ENCODE measurements around the gene KCNK3. TPM values are rescaled to one million over a fixed set of nuclear protein-coding genes. Genes with fewer than 3 reads are reported as not detected.

The KCNK3 gene
- total and polyA plus RNA-seq, 2 donors from 2014 or later: 2.1 to 8.1 TPM

GRCh38 chr2:26738481-26738880, 46.0 kb downstream of the KCNK3 start:
- no peak for TF ChIP-seq CTCF (IDR thresholded peaks at IDR 0.05; ENCODE audit: borderline replicate concordance, extremely low read depth, insufficient read depth)
- no peak overlapping the region for H3K9ac ChIP-seq (ENCODE audit: low read length in 3 of 3)
- no peak overlapping the region for H3K4me3 ChIP-seq (ENCODE audit: low read length in 3 of 3)
- no peak for FAIRE-seq
- no peak overlapping the region for H3K27ac ChIP-seq (ENCODE audit: low read depth in 2 of 2, low read length in 2 of 2)
- peaks cover 0 to 3% (median 0%) of the 10 kb centered on the region in 3 donors for H3K4me1 ChIP-seq (ENCODE audit: control insufficient read depth in 2 of 3, insufficient read depth in 2 of 3, low read depth in 1 of 3, low read length in 3 of 3)
- DNase-seq: no peak
- intact Hi-C loops (cut with DNase I): no loop called here
- no peaks in the 10 kb centered on the region for H3K27me3 ChIP-seq (ENCODE audit: control insufficient read depth, insufficient read depth, low read length)
- H3K36me3 ChIP-seq (ENCODE audit: control insufficient read depth in 2 of 3, insufficient read depth in 3 of 3, low read length in 3 of 3): no peaks in the 10 kb centered on the region
- H3K9me3 ChIP-seq (ENCODE audit: control insufficient read depth in 2 of 3, insufficient read depth in 1 of 3, low read length in 3 of 3): no peaks in the 10 kb centered on the region

GRCh38 chr2:26739514-26739913, 47.0 kb downstream of the KCNK3 start:
- no peak for FAIRE-seq
- H3K36me3 ChIP-seq (ENCODE audit: control insufficient read depth in 2 of 3, insufficient read depth in 3 of 3, low read length in 3 of 3): no peaks in the 10 kb centered on the region
- peaks cover 0 to 3% (median 0%) of the 10 kb centered on the region in 3 donors for H3K4me1 ChIP-seq (ENCODE audit: control insufficient read depth in 2 of 3, insufficient read depth in 2 of 3, low read depth in 1 of 3, low read length in 3 of 3)
- intact Hi-C loops (cut with DNase I): no loop called here
- H3K9ac ChIP-seq (ENCODE audit: low read length in 3 of 3): no peak overlapping the region
- TF ChIP-seq CTCF (IDR thresholded peaks at IDR 0.05; ENCODE audit: borderline replicate concordance, extremely low read depth, insufficient read depth): no peak
- H3K27ac ChIP-seq (ENCODE audit: low read depth in 2 of 2, low read length in 2 of 2): no peak overlapping the region
- H3K9me3 ChIP-seq (ENCODE audit: control insufficient read depth in 2 of 3, insufficient read depth in 1 of 3, low read length in 3 of 3): no peaks in the 10 kb centered on the region
- no peak for DNase-seq
- no peak overlapping the region for H3K4me3 ChIP-seq (ENCODE audit: low read length in 3 of 3)
- H3K27me3 ChIP-seq (ENCODE audit: control insufficient read depth, insufficient read depth, low read length): no peaks in the 10 kb centered on the region

- intact Hi-C loops (cut with DNase I): loop anchor here (5.0 kb wide), 1 partner anchor 133 kb away; no protein-coding TSS in a partner anchor
- no peak for TF ChIP-seq CTCF (IDR thresholded peaks at IDR 0.05; ENCODE audit: borderline replicate concordance, extremely low read depth, insufficient read depth)
- Histone ChIP-seq H3K9ac (ENCODE audit: low read length in 3 of 3) (no peak overlapping the region), H3K9me3 (ENCODE audit: control insufficient read depth in 2 of 3, insufficient read depth in 1 of 3, low read length in 3 of 3) (no peaks in the 10 kb centered on the region), H3K4me1 (ENCODE audit: control insufficient read depth in 2 of 3, insufficient read depth in 2 of 3, low read depth in 1 of 3, low read length in 3 of 3) (peaks cover 0 to 3% (median 0%) of the 10 kb centered on the region in 3 donors), H3K4me3 (ENCODE audit: low read length in 3 of 3) (no peak overlapping the region), H3K36me3 (ENCODE audit: control insufficient read depth in 2 of 3, insufficient read depth in 3 of 3, low read length in 3 of 3) (no peaks in the 10 kb centered on the region), H3K27ac (ENCODE audit: low read depth in 2 of 2, low read length in 2 of 2) (no peak overlapping the region), H3K27me3 (ENCODE audit: control insufficient read depth, insufficient read depth, low read length) (no peaks in the 10 kb centered on the region)
- no peak for FAIRE-seq
- DNase-seq: no peak
Observed at GRCh38 chr2:26740346-26740745, 47.8 kb downstream of the KCNK3 start.

- no peak for FAIRE-seq
- no peaks in the 10 kb centered on the region for H3K36me3 ChIP-seq (ENCODE audit: control insufficient read depth in 2 of 3, insufficient read depth in 3 of 3, low read length in 3 of 3)
- peaks cover 0 to 3% (median 0%) of the 10 kb centered on the region in 3 donors for H3K4me1 ChIP-seq (ENCODE audit: control insufficient read depth in 2 of 3, insufficient read depth in 2 of 3, low read depth in 1 of 3, low read length in 3 of 3)
- no peaks in the 10 kb centered on the region for H3K27me3 ChIP-seq (ENCODE audit: control insufficient read depth, insufficient read depth, low read length)
- H3K4me3 ChIP-seq (ENCODE audit: low read length in 3 of 3): no peak overlapping the region
- intact Hi-C loops (cut with DNase I): loop anchor here (5.0 kb wide), 1 partner anchor 134 kb away; no protein-coding TSS in a partner anchor
- H3K27ac ChIP-seq (ENCODE audit: low read depth in 2 of 2, low read length in 2 of 2): no peak overlapping the region
- no peak for TF ChIP-seq CTCF (IDR thresholded peaks at IDR 0.05; ENCODE audit: borderline replicate concordance, extremely low read depth, insufficient read depth)
- no peaks in the 10 kb centered on the region for H3K9me3 ChIP-seq (ENCODE audit: control insufficient read depth in 2 of 3, insufficient read depth in 1 of 3, low read length in 3 of 3)
- H3K9ac ChIP-seq (ENCODE audit: low read length in 3 of 3): no peak overlapping the region
- peak in 2 of 5 donors; percentile 30 to 47 for DNase-seq
Observed at GRCh38 chr2:26740890-26741302, 48.4 kb downstream of the KCNK3 start.
